H4 (cell line): Measurements from ENCODE around the gene TNFRSF4. TPM values are rescaled to one million over a fixed set of nuclear protein-coding genes. Genes with fewer than 3 reads are reported as not detected.

Experiments
- DNase-seq: peaks from one replicate; pipeline ENCODE4 v3.0.0-alpha.2; 2015; ENCODE audit warnings: low spot score
- total RNA-seq: library from RNA; depleted of rRNA; stranded (reverse); fragments of >200 nt; shearing (Covaris generic); gene quantifications from 2 replicates; pipeline ENCODE4 v1.2.3, GENCODE V29; 2014

The TNFRSF4 gene
- total RNA-seq, 1 experiment from 2014 or later, result not detected

GRCh38 chr1:1217621-1218523 lies 3.9 kb upstream of the TNFRSF4 start:
- DNase-seq, result no peak

DNA sequence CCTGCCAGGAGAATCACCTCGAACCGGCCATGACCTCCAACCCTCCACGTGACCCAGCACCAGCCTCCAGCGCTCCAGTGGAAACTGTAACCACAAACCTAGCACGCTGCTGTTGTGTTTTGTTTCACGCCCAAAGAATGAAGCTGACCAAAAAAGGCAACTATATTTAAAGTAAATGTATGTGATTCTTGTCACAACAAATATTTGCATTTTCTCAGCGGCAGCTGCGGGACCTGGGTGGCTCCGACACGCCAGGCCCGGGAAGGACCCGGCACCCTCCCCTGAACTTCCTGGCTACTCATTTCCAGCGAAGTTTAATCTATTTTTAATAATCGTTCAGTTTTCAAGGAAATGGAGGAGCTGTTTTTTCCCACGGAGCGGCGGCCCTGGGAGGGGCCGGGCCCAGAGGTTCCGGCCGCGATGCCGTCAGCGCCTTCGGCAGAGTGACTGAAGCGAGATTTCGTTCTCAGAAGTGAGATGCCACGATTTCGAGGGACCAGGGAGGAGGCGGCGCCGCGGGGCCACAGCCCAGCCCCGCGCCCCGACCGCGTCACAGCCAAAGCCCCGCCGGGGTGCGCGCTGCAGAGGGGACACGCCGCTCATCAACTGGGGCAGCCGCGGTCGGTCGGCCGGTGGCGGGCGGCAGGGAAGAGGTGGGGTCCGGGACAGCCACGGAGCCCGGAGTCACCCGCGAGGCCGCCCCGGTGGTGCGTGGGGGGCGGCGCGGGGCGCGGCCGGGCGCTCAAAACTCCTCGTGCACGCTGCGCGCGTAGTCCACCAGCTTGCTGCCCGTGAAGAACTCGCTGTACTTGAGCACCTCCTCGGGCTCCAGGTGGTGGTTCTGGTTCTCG lies 3.0 kb upstream of the TNFRSF4 start:
- no peak for DNase-seq

GRCh38 chr1:1215881-1216605 lies 2.1 kb upstream of the TNFRSF4 start:
- no peak for DNase-seq

- DNase-seq, result no peak
Observed at GRCh38 chr1:1215080-1215676, 1.2 kb upstream of the TNFRSF4 start.

- no peak for DNase-seq
Observed at GRCh38 chr1:1212780-1213344, 1.1 kb downstream of the TNFRSF4 start.

- DNase-seq, result no peak
Observed at GRCh38 chr1:1211541-1212441, 2.2 kb downstream of the TNFRSF4 start.

GRCh38 chr1:1210726-1211540 lies 3.0 kb downstream of the TNFRSF4 start:
- no peak for DNase-seq

- DNase-seq, result peak; percentile 55
Observed at GRCh38 chr1:1208713-1209433, 5.1 kb downstream of the TNFRSF4 start.

- no peak for DNase-seq
Observed at GRCh38 chr1:1207571-1207892, 6.4 kb downstream of the TNFRSF4 start.

- no peak for DNase-seq
Observed at GRCh38 chr1:1206966-1207531, 6.9 kb downstream of the TNFRSF4 start.

DNA sequence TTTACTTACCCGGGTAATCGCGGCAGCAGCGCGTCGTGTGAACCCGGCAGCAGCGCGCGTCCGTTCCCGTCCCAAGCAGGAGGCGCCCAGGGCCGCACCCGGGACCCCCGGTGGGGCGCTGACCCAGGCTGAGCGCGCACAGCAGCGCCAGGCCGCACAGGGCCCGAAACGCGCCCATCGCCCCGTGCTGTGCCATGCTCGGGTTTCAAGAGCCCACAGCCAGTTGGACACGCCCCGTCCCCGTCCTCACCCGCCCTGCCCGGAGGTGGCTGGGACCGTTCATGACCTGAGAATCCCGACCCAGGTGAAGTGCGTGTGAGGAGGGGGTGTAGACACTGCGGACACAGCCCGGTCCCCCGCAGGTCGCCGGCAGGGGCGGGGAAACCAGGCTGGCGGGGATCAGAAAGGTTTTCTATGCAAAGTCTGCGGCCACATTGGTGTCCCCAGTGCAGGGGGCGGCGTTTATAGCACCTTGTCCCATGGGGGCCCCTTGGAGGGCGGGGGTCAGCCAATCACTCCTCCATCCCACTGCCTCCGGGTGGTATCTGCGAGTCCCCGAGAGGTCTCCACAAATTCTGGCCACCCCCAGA lies 7.5 kb downstream of the TNFRSF4 start, which contains the start of gene TNFRSF18:
Gene TNFRSF18 (minus strand): TSS at position 217 of the 590 bp plus-strand sequence. CDS start 21 bp downstream, at position 196.
- DNase-seq, result no peak

DNA sequence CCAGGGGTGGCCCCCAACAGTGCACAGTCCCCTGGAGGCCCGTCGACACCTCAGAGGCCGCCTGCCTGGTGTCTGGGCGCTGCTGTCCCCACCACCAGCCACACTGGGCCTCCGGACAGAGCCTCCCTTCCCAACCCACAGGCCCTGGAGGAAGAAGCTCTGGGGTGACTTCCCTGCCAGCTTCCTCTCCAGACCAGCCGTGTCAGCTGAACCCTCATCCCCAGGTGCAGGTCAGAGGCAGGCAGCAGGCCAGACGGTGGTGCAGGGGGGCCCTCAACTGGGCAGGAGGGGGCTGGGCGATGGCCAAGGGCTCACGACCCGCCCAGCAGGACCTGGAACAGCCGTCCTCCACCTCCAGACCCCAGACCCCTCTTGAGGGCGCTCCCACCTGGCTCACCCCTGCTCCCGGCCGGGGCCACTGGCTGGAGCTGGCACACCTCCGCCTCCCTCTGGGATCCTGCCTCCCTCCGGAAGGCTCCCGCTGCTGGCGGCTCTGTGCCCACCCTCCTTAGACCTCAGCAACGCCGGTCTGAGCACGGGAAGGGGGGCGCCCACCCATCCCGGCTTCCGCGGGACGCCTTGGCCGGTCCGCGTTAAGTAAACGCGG lies 8.1 kb downstream of the TNFRSF4 start:
- DNase-seq, result no peak

GRCh38 chr1:1204998-1205768 lies 8.8 kb downstream of the TNFRSF4 start:
- no peak for DNase-seq

DNA sequence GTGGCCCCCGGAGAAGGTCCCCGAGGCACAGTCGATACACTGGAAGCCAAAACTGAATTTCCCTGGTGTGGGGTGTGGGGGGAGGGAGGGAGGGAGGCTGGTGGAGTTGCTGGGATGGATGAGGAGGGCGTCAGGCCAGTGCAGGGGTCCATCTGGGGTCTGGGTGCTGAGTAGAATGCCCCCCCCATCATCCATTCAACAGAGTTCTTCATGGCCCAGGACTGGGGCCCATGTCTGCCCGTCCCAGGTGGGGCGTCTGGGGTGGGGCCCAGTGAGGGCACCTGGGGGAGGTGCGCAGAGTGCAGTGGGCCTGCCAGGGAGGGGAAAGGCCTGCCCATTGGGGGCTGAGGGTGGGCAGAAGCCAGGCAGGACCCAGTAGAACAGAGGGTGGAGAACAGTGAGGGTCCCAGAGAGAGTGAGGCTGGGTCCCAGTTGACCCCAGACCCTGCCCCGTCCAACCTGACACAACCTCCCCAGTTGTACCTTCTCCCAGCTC lies 9.5 kb downstream of the TNFRSF4 start:
- no peak for DNase-seq

- no peak for DNase-seq
Observed at GRCh38 chr1:1203561-1204424, 10.2 kb downstream of the TNFRSF4 start.
